Karpas-422 (cell line): ENCODE measurements around the gene RPL13. TPM values are rescaled to one million over a fixed set of nuclear protein-coding genes. Genes with fewer than 3 reads are reported as not detected.

Experiments used
- DNase-seq: peaks from one replicate; pipeline ENCODE4 v3.0.0-alpha.2; 2015
- H2AFZ ChIP-seq: fragments of 200-600 bp; sonication (generic); 2 replicates; pipeline ENCODE4 v1.6.1; 2014; ENCODE audit warnings: antibody characterized with exemption, low read length, mixed read lengths
- H3K27ac ChIP-seq: fragments of 200-600 bp; sonication (generic); 2 replicates; pipeline ENCODE4 v1.5.1; 2014; ENCODE audit warnings: mild to moderate bottlenecking, low read length, moderate library complexity
- H3K27me3 ChIP-seq: fragments of 200-600 bp; sonication (generic); 2 replicates; pipeline ENCODE4 v1.6.1; 2014; ENCODE audit warnings: low read length, mixed read lengths
- H3K36me3 ChIP-seq: fragments of 200-600 bp; sonication (generic); 2 replicates; pipeline ENCODE4 v1.6.1; 2014; ENCODE audit warnings: low read length, mixed read lengths; ENCODE audit not compliant: insufficient read depth
- H3K4me1 ChIP-seq: fragments of 200-600 bp; sonication (generic); 2 replicates; pipeline ENCODE4 v1.6.1; 2014; ENCODE audit warnings: mild to moderate bottlenecking, low read length, mixed read lengths
- H3K4me2 ChIP-seq: fragments of 200-600 bp; sonication (generic); 2 replicates; pipeline ENCODE4 v1.6.1; 2014; ENCODE audit warnings: low read length, low read depth, mild to moderate bottlenecking; ENCODE audit not compliant: poor library complexity, severe bottlenecking
- H3K4me3 ChIP-seq: fragments of 200-600 bp; sonication (generic); 2 replicates; pipeline ENCODE4 v1.5.1; 2014; ENCODE audit warnings: mild to moderate bottlenecking, antibody characterized with exemption, low read length, mixed read lengths
- H3K79me2 ChIP-seq: fragments of 200-600 bp; sonication (generic); 2 replicates; pipeline ENCODE4 v1.6.1; 2014; ENCODE audit warnings: mild to moderate bottlenecking, low read length, mixed read lengths
- H3K9ac ChIP-seq: fragments of 200-600 bp; sonication (generic); 2 replicates; pipeline ENCODE4 v1.6.0; 2014; ENCODE audit warnings: low read length
- H3K9me2 ChIP-seq: fragments of 200-600 bp; sonication (generic), shearing (Covaris generic); replicated peaks from 2 replicates; pipeline ENCODE4 v1.6.0; 2014; ENCODE audit warnings: mild to moderate bottlenecking, low read length, moderate library complexity; ENCODE audit not compliant: insufficient read depth
- H3K9me3 ChIP-seq: fragments of 300-700, 200-600 bp; sonication (generic); 2 replicates; pipeline ENCODE4 v1.6.1; 2014; ENCODE audit warnings: low read length, mixed read lengths
- H4K20me1 ChIP-seq: fragments of 200-600 bp; sonication (generic); 2 replicates; pipeline ENCODE4 v1.6.1; 2014; ENCODE audit warnings: mild to moderate bottlenecking, antibody characterized with exemption, low read length, low read depth; ENCODE audit not compliant: insufficient read depth
- total RNA-seq: library from RNA; depleted of rRNA; stranded (reverse); fragments of >200 nt; shearing (Covaris generic); gene quantifications from 2 replicates; pipeline ENCODE4 v1.2.3, GENCODE V29; 2014; ENCODE audit warnings: low replicate concordance

RPL13 gene
- total RNA-seq, 1 experiment from 2014 or later = 6,565 TPM

GRCh38 chr16:89561884-89562599 is 1.6 kb downstream of the RPL13 start:
- H4K20me1 ChIP-seq = peaks cover 42% of the 10 kb centered on the region
- H3K27ac ChIP-seq = peak overlapping the region; percentile 86
- no peak overlapping the region for H2AFZ ChIP-seq
- no peaks in the 10 kb centered on the region for H3K9me3 ChIP-seq
- H3K4me3 ChIP-seq = peak overlapping the region; percentile 92
- H3K4me1 ChIP-seq = peaks cover 52% of the 10 kb centered on the region
- peak overlapping the region; percentile 97 for H3K9ac ChIP-seq
- no peaks in the 10 kb centered on the region for H3K9me2 ChIP-seq
- peaks cover 35% of the 10 kb centered on the region for H3K36me3 ChIP-seq
- H3K4me2 ChIP-seq = peak overlapping the region; percentile 97
- no peak for DNase-seq
- peaks cover 17% of the 10 kb centered on the region for H3K79me2 ChIP-seq
- H3K27me3 ChIP-seq = no peaks in the 10 kb centered on the region

- Histone ChIP-seq H3K4me1 (peaks cover 52% of the 10 kb centered on the region), H3K27me3 (no peaks in the 10 kb centered on the region), H3K4me2 (peak overlapping the region; percentile 97), H3K9ac (peak overlapping the region; percentile 97; the same call in 1 of the 2 replicates), H3K27ac (no peak overlapping the region; the same call in 1 of the 2 replicates), H3K4me3 (peak overlapping the region; percentile 92), H2AFZ (no peak overlapping the region), H3K9me2 (no peaks in the 10 kb centered on the region), H3K9me3 (no peaks in the 10 kb centered on the region), H4K20me1 (peaks cover 44% of the 10 kb centered on the region), H3K79me2 (peaks cover 17% of the 10 kb centered on the region), H3K36me3 (peaks cover 35% of the 10 kb centered on the region)
- no peak for DNase-seq
Observed at GRCh38 chr16:89562939-89563338, 2.5 kb downstream of the RPL13 start.

DNA sequence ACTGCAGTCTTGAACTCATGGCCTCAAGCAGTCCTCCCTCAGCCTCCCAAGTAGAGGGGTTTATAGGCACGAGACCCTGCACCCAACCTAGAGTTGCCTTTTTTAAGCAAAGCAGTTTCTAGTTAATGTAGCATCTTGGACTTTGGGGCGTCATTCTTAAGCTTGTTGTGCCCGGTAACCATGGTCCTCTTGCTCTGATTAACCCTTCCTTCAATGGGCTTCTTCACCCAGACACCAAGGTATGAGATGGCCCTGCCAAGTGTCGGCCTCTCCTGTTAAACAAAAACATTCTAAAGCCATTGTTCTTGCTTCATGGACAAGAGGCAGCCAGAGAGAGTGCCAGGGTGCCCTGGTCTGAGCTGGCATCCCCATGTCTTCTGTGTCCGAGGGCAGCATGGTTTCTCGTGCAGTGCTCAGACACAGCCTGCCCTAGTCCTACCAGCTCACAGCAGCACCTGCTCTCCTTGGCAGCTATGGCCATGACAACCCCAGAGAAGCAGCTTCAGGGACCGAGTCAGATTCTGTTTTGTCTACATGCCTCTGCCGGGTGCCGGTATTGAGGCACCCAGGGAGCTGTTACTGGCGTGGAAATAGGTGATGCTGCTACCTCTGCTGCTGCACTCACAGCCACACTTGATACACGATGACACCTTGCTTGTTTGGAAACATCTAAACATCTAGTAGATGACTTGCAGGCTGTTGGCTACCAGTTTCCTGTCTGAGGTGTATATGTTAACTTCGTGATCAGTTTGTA is 3.3 kb downstream of the RPL13 start:
- H2AFZ ChIP-seq = no peak overlapping the region
- H3K9me2 ChIP-seq = no peaks in the 10 kb centered on the region
- no peaks in the 10 kb centered on the region for H3K27me3 ChIP-seq
- no peak overlapping the region; the same call in 1 of the 2 replicates for H3K4me3 ChIP-seq
- H3K36me3 ChIP-seq = peaks cover 35% of the 10 kb centered on the region
- peak; percentile 66 for DNase-seq
- H3K9ac ChIP-seq = no peak overlapping the region; the same call in 1 of the 2 replicates
- no peaks in the 10 kb centered on the region for H3K9me3 ChIP-seq
- H3K4me1 ChIP-seq = peaks cover 52% of the 10 kb centered on the region
- H4K20me1 ChIP-seq = peaks cover 46% of the 10 kb centered on the region
- H3K27ac ChIP-seq = no peak overlapping the region
- peaks cover 17% of the 10 kb centered on the region for H3K79me2 ChIP-seq
- H3K4me2 ChIP-seq = peak overlapping the region; percentile 97

GRCh38 chr16:89564476-89565255 is 4.2 kb downstream of the RPL13 start:
- Histone ChIP-seq H3K4me2 (peak overlapping the region; percentile 97), H4K20me1 (peaks cover 46% of the 10 kb centered on the region), H2AFZ (no peak overlapping the region), H3K9ac (no peak overlapping the region), H3K4me1 (peaks cover 47% of the 10 kb centered on the region), H3K27ac (0 out of 2 replicates have a peak overlapping the region, but pooled peaks have one; percentile 9), H3K4me3 (no peak overlapping the region), H3K27me3 (no peaks in the 10 kb centered on the region), H3K36me3 (peaks cover 35% of the 10 kb centered on the region), H3K9me2 (no peaks in the 10 kb centered on the region), H3K79me2 (peaks cover 17% of the 10 kb centered on the region), H3K9me3 (no peaks in the 10 kb centered on the region)
- peak; percentile 82 for DNase-seq

DNA sequence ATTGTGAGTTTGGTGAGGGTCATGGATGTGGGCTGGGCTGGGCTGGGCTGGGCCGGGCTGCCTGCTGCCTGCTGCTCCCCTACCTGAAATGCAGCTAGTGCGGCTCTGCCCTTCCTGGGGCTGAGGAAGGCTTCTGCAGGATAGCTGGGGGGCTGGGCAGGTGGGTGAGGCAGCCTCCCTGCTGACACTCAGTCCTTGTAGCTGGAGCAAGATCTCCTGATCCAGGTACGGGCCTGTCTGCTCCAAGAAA is 4.7 kb downstream of the RPL13 start:
- DNase-seq = no peak
- no peak overlapping the region for H3K9ac ChIP-seq

GRCh38 chr16:89565506-89566372 is 5.3 kb downstream of the RPL13 start:
- no peaks in the 10 kb centered on the region for H3K27me3 ChIP-seq
- peaks cover 46% of the 10 kb centered on the region for H3K4me1 ChIP-seq
- peaks cover 15% of the 10 kb centered on the region for H3K79me2 ChIP-seq
- H4K20me1 ChIP-seq = peaks cover 46% of the 10 kb centered on the region
- no peaks in the 10 kb centered on the region for H3K9me3 ChIP-seq
- no peak overlapping the region for H3K4me2 ChIP-seq
- DNase-seq = peak; percentile 90
- H3K36me3 ChIP-seq = peaks cover 35% of the 10 kb centered on the region
- H3K9ac ChIP-seq = no peak overlapping the region
- H3K27ac ChIP-seq = 0 out of 2 replicates have a peak overlapping the region, but pooled peaks have one; percentile 9
- H3K9me2 ChIP-seq = no peaks in the 10 kb centered on the region
- H3K4me3 ChIP-seq = no peak overlapping the region
- no peak overlapping the region for H2AFZ ChIP-seq

More for the DNA sequence above, 4.7 kb downstream of the RPL13 start:
- H3K4me3 ChIP-seq = no peak overlapping the region
- no peaks in the 10 kb centered on the region for H3K27me3 ChIP-seq
- H4K20me1 ChIP-seq = peaks cover 46% of the 10 kb centered on the region
- H2AFZ ChIP-seq = no peak overlapping the region
- 0 out of 2 replicates have a peak overlapping the region, but pooled peaks have one; percentile 9 for H3K27ac ChIP-seq
- peaks cover 35% of the 10 kb centered on the region for H3K36me3 ChIP-seq
- H3K4me1 ChIP-seq = peaks cover 46% of the 10 kb centered on the region
- H3K9me2 ChIP-seq = no peaks in the 10 kb centered on the region
- H3K79me2 ChIP-seq = peaks cover 17% of the 10 kb centered on the region
- H3K9me3 ChIP-seq = no peaks in the 10 kb centered on the region
- no peak overlapping the region for H3K4me2 ChIP-seq

GRCh38 chr16:89567656-89568594 is 7.4 kb downstream of the RPL13 start:
- H3K4me1 ChIP-seq = peaks cover 36% of the 10 kb centered on the region
- H3K27ac ChIP-seq = no peak overlapping the region
- H4K20me1 ChIP-seq = peaks cover 27% of the 10 kb centered on the region
- no peak overlapping the region for H3K4me3 ChIP-seq
- no peaks in the 10 kb centered on the region for H3K27me3 ChIP-seq
- no peaks in the 10 kb centered on the region for H3K79me2 ChIP-seq
- H3K9ac ChIP-seq = no peak overlapping the region
- H3K36me3 ChIP-seq = peaks cover 14% of the 10 kb centered on the region
- no peak overlapping the region for H3K4me2 ChIP-seq
- no peak overlapping the region for H2AFZ ChIP-seq
- H3K9me3 ChIP-seq = no peaks in the 10 kb centered on the region
- H3K9me2 ChIP-seq = no peaks in the 10 kb centered on the region
- DNase-seq = no peak
